ENCODE results near the gene PGGT1B.

DNA sequence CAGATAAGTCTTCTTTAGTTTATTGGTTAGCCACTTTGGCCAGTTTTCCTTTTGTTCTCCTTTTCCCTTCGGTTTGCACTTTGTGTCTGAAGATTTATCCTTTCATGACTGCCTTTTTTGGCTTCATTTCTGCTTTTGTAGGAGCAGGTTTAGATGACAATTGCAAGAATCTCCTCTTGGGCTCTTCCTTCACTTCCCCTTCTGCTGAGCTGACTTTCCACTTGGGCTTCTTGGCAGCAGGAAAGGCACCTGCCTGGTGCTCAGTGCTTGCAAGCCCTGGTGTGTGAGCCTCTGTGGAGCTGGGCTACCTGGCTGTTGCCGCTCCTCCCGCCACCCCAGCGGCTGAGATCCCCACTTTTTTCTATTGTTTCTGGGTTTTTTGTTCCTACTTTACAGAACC, 26.4 kb upstream of the PGGT1B start:
- TF ChIP-seq, protein P1, sequence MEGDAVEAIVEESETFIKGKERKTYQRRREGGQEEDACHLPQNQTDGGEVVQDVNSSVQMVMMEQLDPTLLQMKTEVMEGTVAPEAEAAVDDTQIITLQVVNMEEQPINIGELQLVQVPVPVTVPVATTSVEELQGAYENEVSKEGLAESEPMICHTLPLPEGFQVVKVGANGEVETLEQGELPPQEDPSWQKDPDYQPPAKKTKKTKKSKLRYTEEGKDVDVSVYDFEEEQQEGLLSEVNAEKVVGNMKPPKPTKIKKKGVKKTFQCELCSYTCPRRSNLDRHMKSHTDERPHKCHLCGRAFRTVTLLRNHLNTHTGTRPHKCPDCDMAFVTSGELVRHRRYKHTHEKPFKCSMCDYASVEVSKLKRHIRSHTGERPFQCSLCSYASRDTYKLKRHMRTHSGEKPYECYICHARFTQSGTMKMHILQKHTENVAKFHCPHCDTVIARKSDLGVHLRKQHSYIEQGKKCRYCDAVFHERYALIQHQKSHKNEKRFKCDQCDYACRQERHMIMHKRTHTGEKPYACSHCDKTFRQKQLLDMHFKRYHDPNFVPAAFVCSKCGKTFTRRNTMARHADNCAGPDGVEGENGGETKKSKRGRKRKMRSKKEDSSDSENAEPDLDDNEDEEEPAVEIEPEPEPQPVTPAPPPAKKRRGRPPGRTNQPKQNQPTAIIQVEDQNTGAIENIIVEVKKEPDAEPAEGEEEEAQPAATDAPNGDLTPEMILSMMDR (IDR thresholded peaks at IDR 0.05), result no peak
- no peak for TF ChIP-seq POLR2A (IDR thresholded peaks at IDR 0.05)
